Activated naive CD4-positive, alpha-beta T cell treated with anti-CD3 and anti-CD28 coated beads for 36 hours (primary cell): ENCODE measurements around the gene CD84. TPM values are rescaled to one million over a fixed set of nuclear protein-coding genes. Genes with fewer than 3 reads are reported as not detected.
A peak's percentile ranks its signal among the peaks of the same experiment; 100 is the strongest.

Experiments
- CTCF ChIA-PET: fragments of 350-600 bp; sonication (Branson Sonifier 250); formaldehyde crosslinking; loops from one replicate; lab custom pipeline; 2021; ENCODE audit warnings: antibody characterized with exemption; lab: Charles Lee
- DNase-seq: peaks from one replicate; pipeline ENCODE4 v3.0.0-alpha.2; 2020
- H3K27ac Mint-ChIP-seq: one replicate; pipeline ENCODE4 v1.8.0; 2021; ENCODE audit warnings: mild to moderate bottlenecking, mixed read lengths
- H3K27me3 Mint-ChIP-seq: one replicate; pipeline ENCODE4 v1.8.0; 2021; ENCODE audit warnings: low read depth, mixed read lengths
- H3K36me3 Mint-ChIP-seq: one replicate; pipeline ENCODE4 v1.8.0; 2021; ENCODE audit warnings: low read depth, mixed read lengths
- H3K4me1 Mint-ChIP-seq: one replicate; pipeline ENCODE4 v1.8.0; 2021; ENCODE audit warnings: low read depth, mixed read lengths
- H3K4me3 Mint-ChIP-seq: one replicate; pipeline ENCODE4 v1.8.0; 2021; ENCODE audit warnings: mild to moderate bottlenecking, moderate library complexity, mixed read lengths
- H3K9me3 Mint-ChIP-seq: one replicate; pipeline ENCODE4 v1.8.0; 2021; ENCODE audit warnings: mixed read lengths
- intact Hi-C: fragments of 100-400 bp; cut with micrococcal nuclease; formaldehyde crosslinking; loops from one replicate; pipeline ENCODE4 v1.15.1; 2023
- total RNA-seq, 2 experiments: library from RNA; stranded (reverse); gene quantifications; one replicate each; pipeline ENCODE4 v1.2.3, GENCODE V29; 2021

Gene CD84
- total RNA-seq, 2 experiments from 2014 or later, result 8.6 to 9.2 TPM

- CTCF ChIA-PET, result interaction anchor here (0.7 to 8.8 kb wide), 7 partner anchors 13 to 194 kb away, joined by 3 to 65 read pairs (median 5); partner anchors contain the start of gene SLAMF1
- no peaks in the 10 kb centered on the region for H3K27me3 Mint-ChIP-seq
- intact Hi-C loops, result loop anchor here (1.0 to 10.0 kb wide), 8 partner anchors 46 to 698 kb away; partner anchors contain the start of genes DCAF8 and TAGLN2
- H3K4me3 Mint-ChIP-seq, result no peak overlapping the region
- H3K27ac Mint-ChIP-seq, result peak overlapping the region; percentile 96
- H3K4me1 Mint-ChIP-seq, result peaks cover 89% of the 10 kb centered on the region
- no peaks in the 10 kb centered on the region for H3K9me3 Mint-ChIP-seq
- DNase-seq, result no peak
- peaks cover 81% of the 10 kb centered on the region for H3K36me3 Mint-ChIP-seq
These were observed 43.4 kb upstream of the CD84 start for GRCh38 chr1:160622501-160623226.

- H3K27ac Mint-ChIP-seq, result peak overlapping the region; percentile 96
- no peaks in the 10 kb centered on the region for H3K9me3 Mint-ChIP-seq
- no peaks in the 10 kb centered on the region for H3K27me3 Mint-ChIP-seq
- CTCF ChIA-PET, result interaction anchor here (1.2 to 8.8 kb wide), 4 partner anchors 14 to 53 kb away, joined by 5 to 65 read pairs (median 7); partner anchors contain the start of gene SLAMF1
- H3K36me3 Mint-ChIP-seq, result peaks cover 77% of the 10 kb centered on the region
- peak; percentile 58 for DNase-seq
- peaks cover 84% of the 10 kb centered on the region for H3K4me1 Mint-ChIP-seq
- intact Hi-C loops, result loop anchor here (2.0 to 10.0 kb wide), 3 partner anchors 145 to 697 kb away; partner anchors contain the start of genes DCAF8 and TAGLN2
- H3K4me3 Mint-ChIP-seq, result peak overlapping the region; percentile 19
These were observed 42.5 kb upstream of the CD84 start for GRCh38 chr1:160621633-160622413.

- intact Hi-C loops, result loop anchor here (5.0 to 10.0 kb wide), 2 partner anchors 359 to 696 kb away; partner anchors contain the start of genes DCAF8 and TAGLN2
- H3K9me3 Mint-ChIP-seq, result no peaks in the 10 kb centered on the region
- DNase-seq, result no peak
- no peaks in the 10 kb centered on the region for H3K27me3 Mint-ChIP-seq
- CTCF ChIA-PET, result interaction anchor here (1.2 to 8.8 kb wide), 6 partner anchors 8 to 54 kb away, joined by 5 to 65 read pairs (median 15); partner anchors contain the start of gene SLAMF1
- peak overlapping the region; percentile 96 for H3K27ac Mint-ChIP-seq
- peaks cover 77% of the 10 kb centered on the region for H3K4me1 Mint-ChIP-seq
- peak overlapping the region; percentile 19 for H3K4me3 Mint-ChIP-seq
- peaks cover 79% of the 10 kb centered on the region for H3K36me3 Mint-ChIP-seq
These were observed 41.8 kb upstream of the CD84 start for GRCh38 chr1:160620942-160621632.

GRCh38 chr1:160619742-160620277 lies 40.5 kb upstream of the CD84 start:
- Mint-ChIP-seq H3K36me3 (peaks cover 75% of the 10 kb centered on the region), H3K9me3 (no peaks in the 10 kb centered on the region), H3K27ac (peak overlapping the region; percentile 61), H3K4me1 (peaks cover 67% of the 10 kb centered on the region), H3K27me3 (no peaks in the 10 kb centered on the region), H3K4me3 (no peak overlapping the region)
- intact Hi-C loops, result loop anchor here (5.0 to 10.0 kb wide), 2 partner anchors 358 to 695 kb away; partner anchors contain the start of genes DCAF8 and TAGLN2
- DNase-seq, result no peak
- CTCF ChIA-PET, result interaction anchor here (0.6 to 8.8 kb wide), 15 partner anchors 10 to 303 kb away, joined by 3 to 65 read pairs (median 9); partner anchors contain the start of gene SLAMF1

- intact Hi-C loops, result no loop called here
- H3K4me3 Mint-ChIP-seq, result no peak overlapping the region
- CTCF ChIA-PET, result interaction anchor here (0.6 to 8.8 kb wide), 26 partner anchors 11 to 336 kb away, joined by 3 to 65 read pairs (median 4); partner anchors contain the start of genes ITLN2 and SLAMF1
These were observed 39.5 kb upstream of the CD84 start for GRCh38 chr1:160618763-160619274.

GRCh38 chr1:160618327-160618726 lies 39.0 kb upstream of the CD84 start:
- CTCF ChIA-PET, result interaction anchor here (0.6 to 8.8 kb wide), 24 partner anchors 10 to 337 kb away, joined by 3 to 65 read pairs (median 4); partner anchors contain the start of genes ITLN2 and SLAMF1
- Mint-ChIP-seq H3K27ac (peak overlapping the region; percentile 1), H3K9me3 (no peaks in the 10 kb centered on the region), H3K4me3 (no peak overlapping the region), H3K36me3 (peaks cover 72% of the 10 kb centered on the region), H3K4me1 (peaks cover 54% of the 10 kb centered on the region), H3K27me3 (no peaks in the 10 kb centered on the region)
- intact Hi-C loops, result no loop called here
- DNase-seq, result no peak

More at GRCh38 chr1:160618763-160619274, 39.5 kb upstream of the CD84 start:
- Mint-ChIP-seq H3K36me3 (peaks cover 73% of the 10 kb centered on the region), H3K27me3 (no peaks in the 10 kb centered on the region), H3K4me1 (peaks cover 57% of the 10 kb centered on the region), H3K9me3 (no peaks in the 10 kb centered on the region), H3K27ac (peak overlapping the region; percentile 61)
- DNase-seq, result peak; percentile 70

- CTCF ChIA-PET, result no interaction called here
- H3K27ac Mint-ChIP-seq, result no peak overlapping the region
- H3K4me3 Mint-ChIP-seq, result no peak overlapping the region
- no peak for DNase-seq
- intact Hi-C loops, result no loop called here
- no peaks in the 10 kb centered on the region for H3K9me3 Mint-ChIP-seq
- H3K36me3 Mint-ChIP-seq, result peaks cover 66% of the 10 kb centered on the region
- peaks cover 42% of the 10 kb centered on the region for H3K4me1 Mint-ChIP-seq
- H3K27me3 Mint-ChIP-seq, result no peaks in the 10 kb centered on the region
These were observed 36.4 kb upstream of the CD84 start for GRCh38 chr1:160615660-160616059.

- Mint-ChIP-seq H3K27me3 (no peaks in the 10 kb centered on the region), H3K9me3 (no peaks in the 10 kb centered on the region), H3K4me3 (no peak overlapping the region), H3K36me3 (peaks cover 64% of the 10 kb centered on the region), H3K27ac (no peak overlapping the region), H3K4me1 (peaks cover 37% of the 10 kb centered on the region)
- DNase-seq, result no peak
- CTCF ChIA-PET, result interaction anchor here (0.6 to 1.7 kb wide), 2 partner anchors 10 to 61 kb away, joined by 3 to 7 read pairs; no protein-coding TSS in a partner anchor
- intact Hi-C loops, result no loop called here
These were observed 35.1 kb upstream of the CD84 start for GRCh38 chr1:160614410-160614809.

- peak overlapping the region; percentile 32 for H3K27ac Mint-ChIP-seq
- peaks cover 34% of the 10 kb centered on the region for H3K4me1 Mint-ChIP-seq
- intact Hi-C loops, result no loop called here
- peaks cover 57% of the 10 kb centered on the region for H3K36me3 Mint-ChIP-seq
- no peaks in the 10 kb centered on the region for H3K9me3 Mint-ChIP-seq
- H3K4me3 Mint-ChIP-seq, result no peak overlapping the region
- CTCF ChIA-PET, result interaction anchor here (0.6 to 3.0 kb wide), 2 partner anchors 184 to 419 kb away, joined by 5 to 8 read pairs; no protein-coding TSS in a partner anchor
- no peak for DNase-seq
- no peaks in the 10 kb centered on the region for H3K27me3 Mint-ChIP-seq
These were observed 33.4 kb upstream of the CD84 start for GRCh38 chr1:160612613-160613218.

- H3K27ac Mint-ChIP-seq, result peak overlapping the region; percentile 37
- H3K4me3 Mint-ChIP-seq, result no peak overlapping the region
- no peaks in the 10 kb centered on the region for H3K27me3 Mint-ChIP-seq
- CTCF ChIA-PET, result interaction anchor here (1.1 to 6.8 kb wide), 6 partner anchors 10 to 194 kb away, joined by 3 to 65 read pairs (median 6); no protein-coding TSS in a partner anchor
- intact Hi-C loops, result no loop called here
- H3K4me1 Mint-ChIP-seq, result peaks cover 50% of the 10 kb centered on the region
- DNase-seq, result no peak
- H3K9me3 Mint-ChIP-seq, result no peaks in the 10 kb centered on the region
- H3K36me3 Mint-ChIP-seq, result peaks cover 49% of the 10 kb centered on the region
These were observed 31.4 kb upstream of the CD84 start for GRCh38 chr1:160610569-160611242.
